Central memory CD4-positive, alpha-beta T cell (primary cell): ENCODE data around the gene MYLK2.

ENCODE experiments used
- DNase-seq: peaks from one replicate; pipeline ENCODE4 v3.0.0; 2022

Gene MYLK2

GRCh38 chr20:31858760-31859083 is 39.6 kb downstream of the MYLK2 start:
- DNase-seq = no peak

GRCh38 chr20:31859266-31859997 is 40.3 kb downstream of the MYLK2 start:
- no peak for DNase-seq

- DNase-seq = no peak
Measured at GRCh38 chr20:31859998-31860380, 40.8 kb downstream of the MYLK2 start.

- DNase-seq = no peak
Measured at GRCh38 chr20:31860390-31861134, 41.4 kb downstream of the MYLK2 start.

GRCh38 chr20:31861135-31861384 is 41.9 kb downstream of the MYLK2 start:
- DNase-seq = no peak

GRCh38 chr20:31861385-31862156 is 42.4 kb downstream of the MYLK2 start:
- DNase-seq = peak; percentile 55

- no peak for DNase-seq
Measured at GRCh38 chr20:31862157-31862470, 43.0 kb downstream of the MYLK2 start.

- no peak for DNase-seq
Measured at GRCh38 chr20:31862506-31862905, 43.4 kb downstream of the MYLK2 start.

- no peak for DNase-seq
Measured at GRCh38 chr20:31863296-31864085, 44.3 kb downstream of the MYLK2 start.

GRCh38 chr20:31864521-31865400 is 45.6 kb downstream of the MYLK2 start:
- DNase-seq = no peak

GRCh38 chr20:31866221-31866620 is 47.1 kb downstream of the MYLK2 start:
- DNase-seq = no peak

GRCh38 chr20:31868853-31869672 is 49.9 kb downstream of the MYLK2 start:
- DNase-seq = no peak

GRCh38 chr20:31869673-31869941 is 50.5 kb downstream of the MYLK2 start:
- no peak for DNase-seq

- no peak for DNase-seq
Measured at GRCh38 chr20:31869942-31870725, 51.0 kb downstream of the MYLK2 start, which contains the start of the genes DUSP15 and TTLL9. DUSP15 (minus strand) TSS chr20:31870527; CDS start chr20:31870337, 190 bp downstream. TTLL9 (plus strand) TSS chr20:31870634; CDS start chr20:31871127, 493 bp downstream.

- no peak for DNase-seq
Measured at GRCh38 chr20:31870726-31871617, 51.8 kb downstream of the MYLK2 start.

- no peak for DNase-seq
Measured at GRCh38 chr20:31871618-31871954, 52.4 kb downstream of the MYLK2 start.

- DNase-seq = no peak
Measured at GRCh38 chr20:31872406-31872805, 53.2 kb downstream of the MYLK2 start.

- DNase-seq = no peak
Measured at GRCh38 chr20:31875671-31876070, 56.5 kb downstream of the MYLK2 start.

GRCh38 chr20:31877684-31878083 is 58.5 kb downstream of the MYLK2 start:
- DNase-seq = no peak
